T-cell (primary cell): ENCODE measurements around the gene POLD4. TPM values are rescaled to one million over a fixed set of nuclear protein-coding genes. Genes with fewer than 3 reads are reported as not detected.

Experiments used
- ATAC-seq, 4 experiments: fragments of 200-7000 bp in 3 of 4; fragments of 150-1000 bp in 1 of 4; cut with Tn5 transposase; replicated peaks in 1 of 4; 1 replicate in 3 of 4; 2 replicates in 1 of 4; pipeline ENCODE4 v1.10.0; 2021; ENCODE audit warnings: moderate library complexity in 3 of 4, mild to moderate bottlenecking in 2 of 4, moderate number of reproducible peaks in 1 of 4
- CTCF ChIA-PET, 2 donors: fragments of 300-600 bp; sonication (Branson Sonifier 250); formaldehyde crosslinking; loops; one replicate each; lab custom pipeline; 2022; ENCODE audit warnings: antibody characterized with exemption in 2 of 2; lab: Charles Lee
- POLR2A ChIA-PET, 2 donors: fragments of 300-600 bp; sonication (Branson Sonifier 250); formaldehyde crosslinking; loops; one replicate each; lab custom pipeline; 2022; ENCODE audit warnings: antibody characterized with exemption in 2 of 2; lab: Charles Lee
- DNase-seq, 35 experiments: peaks; one replicate each; pipeline versions ENCODE4 v3.0.0 to v3.0.0-alpha.2; 2013 to 2023
- H3K27ac ChIP-seq: one replicate; pipeline ENCODE4 v1.5.1; 2013; ENCODE audit warnings: low read length
- H3K27me3 ChIP-seq, 2 experiments: replicated peaks in 1 of 2; 1 replicate in 1 of 2; 2 replicates in 1 of 2; pipeline versions ENCODE4 v1.6.1 to v1.7.0; 2013; ENCODE audit warnings: low read length in 1 of 2, mixed read lengths in 1 of 2; ENCODE audit not compliant: control insufficient read depth in 2 of 2, insufficient read depth in 2 of 2; ENCODE audit errors: extremely low read depth in 1 of 2
- H3K36me3 ChIP-seq, 2 donors: 1 replicate in 1 of 2; 2 replicates in 1 of 2; pipeline versions ENCODE4 v1.6.1 to v1.7.0; 2013; ENCODE audit warnings: low read length in 1 of 2; ENCODE audit not compliant: control insufficient read depth in 2 of 2, insufficient read depth in 1 of 2; ENCODE audit errors: extremely low read depth in 1 of 2
- H3K4me1 ChIP-seq, 2 experiments: 1 replicate in 1 of 2; 2 replicates in 1 of 2; pipeline versions ENCODE4 v1.6.1 to v1.7.0; 2013; ENCODE audit warnings: low read length in 2 of 2, mixed read lengths in 1 of 2; ENCODE audit not compliant: insufficient read depth in 2 of 2, control insufficient read depth in 1 of 2; ENCODE audit errors: extremely low read depth in 1 of 2
- H3K4me3 ChIP-seq, 2 donors: 1 replicate in 1 of 2; 2 replicates in 1 of 2; pipeline versions ENCODE4 v1.5.1 to v1.7.0; 2013; ENCODE audit warnings: mild to moderate bottlenecking in 2 of 2, low read length in 1 of 2, moderate library complexity in 1 of 2; ENCODE audit not compliant: control insufficient read depth in 1 of 2; ENCODE audit errors: extremely low read depth in 1 of 2
- H3K9me3 ChIP-seq: 2 replicates; pipeline ENCODE4 v1.7.0; 2013
- H3K27ac Mint-ChIP-seq, 2 donors: one replicate each; pipeline ENCODE4 v1.8.0; 2020 to 2021; ENCODE audit warnings: mild to moderate bottlenecking in 2 of 2, mixed read lengths in 2 of 2
- H3K27me3 Mint-ChIP-seq, 2 donors: one replicate each; pipeline ENCODE4 v1.8.0; 2021 to 2022; ENCODE audit warnings: mixed read lengths in 2 of 2
- H3K36me3 Mint-ChIP-seq: one replicate; pipeline ENCODE4 v1.8.0; 2021; ENCODE audit warnings: mixed read lengths
- H3K4me1 Mint-ChIP-seq, 3 donors: one replicate each; pipeline ENCODE4 v1.8.0; 2020 to 2022; ENCODE audit warnings: mixed read lengths in 3 of 3, mild to moderate bottlenecking in 1 of 3
- H3K4me3 Mint-ChIP-seq, 3 donors: one replicate each; pipeline ENCODE4 v1.8.0; 2020 to 2022; ENCODE audit warnings: mild to moderate bottlenecking in 3 of 3, mixed read lengths in 3 of 3, moderate library complexity in 3 of 3
- H3K9me3 Mint-ChIP-seq, 3 donors: one replicate each; pipeline ENCODE4 v1.8.0; 2020 to 2022; ENCODE audit warnings: mixed read lengths in 3 of 3
- WGBS: methylation state at CpG from one replicate; pipeline ENCODE4 v1.1.5; 2013; ENCODE audit warnings: missing lambda C conversion rate; ENCODE audit not compliant: insufficient coverage; 5-methylcytosine and 5-hydroxymethylcytosine counted together
- total RNA-seq, 35 experiments: library from RNA in 6 of 35; stranded (reverse) in 6 of 35; fragments of 120-200 nt in 1 of 35; gene quantifications; one replicate each; pipeline versions ENCODE4 v1.2.1 to v1.2.4 and lab custom pipeline; 2013 to 2026

The POLD4 gene
- total RNA-seq, 5 donors from 2014 or later (not counting 1 experiment from before 2014, with no cell fraction given), result 55.1 to 107 (median 98.0) TPM

- no peak overlapping the region for H3K4me3 ChIP-seq
- peaks cover 25 to 77% of the 10 kb centered on the region in 2 experiments for H3K4me1 ChIP-seq
- peak overlapping the region in 1 of 3 donors; percentile 77 for H3K4me3 Mint-ChIP-seq
- POLR2A ChIA-PET, result no interaction called here
- CTCF ChIA-PET, result no interaction called here
- no peaks in the 10 kb centered on the region for H3K9me3 Mint-ChIP-seq
- ATAC-seq (no peak), DNase-seq (no peak)
- 97% methylated on average over 3 of the region's 7 CpGs for WGBS
- H3K27ac ChIP-seq, result no peak overlapping the region
- peaks cover 16 to 41% of the 10 kb centered on the region in 2 donors for H3K36me3 ChIP-seq
- H3K4me1 Mint-ChIP-seq, result peaks cover 57 to 61% (median 57%) of the 10 kb centered on the region in 3 donors
- peaks cover 14% of the 10 kb centered on the region for H3K36me3 Mint-ChIP-seq
- H3K27me3 Mint-ChIP-seq, result no peaks in the 10 kb centered on the region
- peak overlapping the region; percentile 57 to 85 for H3K27ac Mint-ChIP-seq
- H3K27me3 ChIP-seq, result no peaks in the 10 kb centered on the region
- no peaks in the 10 kb centered on the region for H3K9me3 ChIP-seq
These were observed 42.9 kb upstream of the POLD4 start for GRCh38 chr11:67396259-67396581.

GRCh38 chr11:67395555-67396258 is 42.4 kb upstream of the POLD4 start:
- peak overlapping the region in 1 of 3 donors; percentile 77 for H3K4me3 Mint-ChIP-seq
- no peak for DNase-seq
- H3K27ac ChIP-seq, result no peak overlapping the region
- peaks cover 25 to 78% of the 10 kb centered on the region in 2 experiments for H3K4me1 ChIP-seq
- peaks cover 61 to 65% (median 63%) of the 10 kb centered on the region in 3 donors for H3K4me1 Mint-ChIP-seq
- no peak for ATAC-seq
- peaks cover 13% of the 10 kb centered on the region for H3K36me3 Mint-ChIP-seq
- ChIA-PET CTCF (no interaction called here), POLR2A (interaction anchor here in 1 of 2 donors (0.6 kb wide), 1 partner anchor 18 kb away, joined by 3 read pairs; no protein-coding TSS in a partner anchor)
- H3K27me3 Mint-ChIP-seq, result no peaks in the 10 kb centered on the region
- no peaks in the 10 kb centered on the region for H3K27me3 ChIP-seq
- WGBS, result 89% methylated on average over 12 of the region's 19 CpGs
- no peak overlapping the region for H3K4me3 ChIP-seq
- H3K27ac Mint-ChIP-seq, result peak overlapping the region in 1 of 2 donors; percentile 85
- H3K9me3 ChIP-seq, result no peaks in the 10 kb centered on the region
- peaks cover 16 to 41% of the 10 kb centered on the region in 2 donors for H3K36me3 ChIP-seq
- H3K9me3 Mint-ChIP-seq, result no peaks in the 10 kb centered on the region

GRCh38 chr11:67393990-67394389 is 40.6 kb upstream of the POLD4 start:
- H3K36me3 Mint-ChIP-seq, result peaks cover 8% of the 10 kb centered on the region
- DNase-seq (no peak), ATAC-seq (no peak)
- H3K27ac Mint-ChIP-seq, result peak overlapping the region in 1 of 2 donors; percentile 8
- POLR2A ChIA-PET, result no interaction called here
- peak overlapping the region; percentile 63 to 87 (median 85) for H3K4me3 Mint-ChIP-seq
- H3K27me3 ChIP-seq, result no peaks in the 10 kb centered on the region
- no peaks in the 10 kb centered on the region for H3K9me3 ChIP-seq
- H3K4me1 Mint-ChIP-seq, result peaks cover 59 to 62% (median 60%) of the 10 kb centered on the region in 3 donors
- H3K27me3 Mint-ChIP-seq, result no peaks in the 10 kb centered on the region
- H3K4me1 ChIP-seq, result peaks cover 20 to 74% of the 10 kb centered on the region in 2 experiments
- H3K9me3 Mint-ChIP-seq, result no peaks in the 10 kb centered on the region
- WGBS, result 95% methylated on average over 2 of the region's 5 CpGs
- CTCF ChIA-PET, result interaction anchor here in 1 of 2 donors (0.6 kb wide), 1 partner anchor 21 kb away, joined by 10 read pairs; the partner anchor contains the start of gene CLCF1
- peaks cover 16 to 28% of the 10 kb centered on the region in 2 donors for H3K36me3 ChIP-seq
- H3K27ac ChIP-seq, result no peak overlapping the region
- H3K4me3 ChIP-seq, result no peak overlapping the region

GRCh38 chr11:67393437-67393836 is 40.1 kb upstream of the POLD4 start:
- no peak for ATAC-seq
- Histone ChIP-seq H3K27me3 (no peaks in the 10 kb centered on the region), H3K36me3 (peaks cover 14 to 22% of the 10 kb centered on the region in 2 donors), H3K4me3 (no peak overlapping the region), H3K9me3 (no peaks in the 10 kb centered on the region), H3K4me1 (peaks cover 20 to 68% of the 10 kb centered on the region in 2 experiments), H3K27ac (no peak overlapping the region)
- CTCF ChIA-PET, result no interaction called here
- Mint-ChIP-seq H3K36me3 (peaks cover 8% of the 10 kb centered on the region), H3K4me1 (peaks cover 58 to 61% (median 60%) of the 10 kb centered on the region in 3 donors), H3K27me3 (no peaks in the 10 kb centered on the region), H3K4me3 (peak overlapping the region; percentile 85 to 87 (median 85)), H3K27ac (no peak overlapping the region), H3K9me3 (no peaks in the 10 kb centered on the region)
- 96% methylated on average over 13 of the region's 18 CpGs for WGBS
- no peak for DNase-seq
- POLR2A ChIA-PET, result no interaction called here

GRCh38 chr11:67392183-67392715 is 38.9 kb upstream of the POLD4 start:
- Mint-ChIP-seq H3K36me3 (peaks cover 8% of the 10 kb centered on the region), H3K9me3 (no peaks in the 10 kb centered on the region), H3K4me3 (peak overlapping the region; percentile 85 to 87 (median 85)), H3K27me3 (no peaks in the 10 kb centered on the region), H3K4me1 (peaks cover 46 to 49% (median 49%) of the 10 kb centered on the region in 3 donors), H3K27ac (peak overlapping the region; percentile 80 to 81)
- Histone ChIP-seq H3K27me3 (no peaks in the 10 kb centered on the region), H3K4me1 (peaks cover 11 to 56% of the 10 kb centered on the region in 2 experiments), H3K9me3 (no peaks in the 10 kb centered on the region), H3K27ac (no peak overlapping the region), H3K36me3 (peaks cover 6 to 10% of the 10 kb centered on the region in 2 donors), H3K4me3 (peak overlapping the region; percentile 62 to 89)
- no peak for ATAC-seq
- peak in 1 of 35 experiments; percentile 27 for DNase-seq
- POLR2A ChIA-PET, result interaction anchor here in 1 of 2 donors (1.1 kb wide), 1 partner anchor 114 kb away, joined by 3 read pairs; no protein-coding TSS in a partner anchor
- CTCF ChIA-PET, result interaction anchor here (0.9 to 1.6 kb wide), 2 partner anchors 10 to 41 kb away, joined by 5 to 9 read pairs; partner anchors contain the start of gene PPP1CA (in 1 of the 2)
- 14% methylated on average over 25 of the region's 31 CpGs for WGBS
